IPS-15b (cell line): ENCODE measurements around the gene WDR48.
A peak's percentile ranks its signal among the peaks of the same experiment; 100 is the strongest.

Experiments
- H3K27me3 ChIP-seq: one replicate; pipeline ENCODE4 v1.6.1; 2013; ENCODE audit warnings: low read length; ENCODE audit not compliant: control insufficient read depth, insufficient read depth
- H3K36me3 ChIP-seq: one replicate; pipeline ENCODE4 v1.6.1; 2013; ENCODE audit warnings: low read length; ENCODE audit not compliant: control insufficient read depth, insufficient read depth
- H3K4me1 ChIP-seq: one replicate; pipeline ENCODE4 v1.6.1; 2013; ENCODE audit warnings: mild to moderate bottlenecking, low read length; ENCODE audit not compliant: control insufficient read depth, insufficient read depth
- H3K4me3 ChIP-seq: one replicate; pipeline ENCODE4 v1.5.1; 2013; ENCODE audit warnings: low read depth, low read length
- H3K9ac ChIP-seq: one replicate; pipeline ENCODE4 v1.6.1; 2013; ENCODE audit warnings: low read depth, mild to moderate bottlenecking, low read length
- H3K9me3 ChIP-seq: one replicate; pipeline ENCODE4 v1.6.1; 2013; ENCODE audit warnings: mild to moderate bottlenecking, low read length; ENCODE audit not compliant: control insufficient read depth, insufficient read depth

Gene WDR48

GRCh38 chr3:39051649-39052561 lies at the start of gene WDR48, which contains the start of gene SCN11A:
Gene WDR48, plus strand, starts transcription at chr3:39052016. Its CDS starts 10 bp downstream, at chr3:39052026.
Gene SCN11A, minus strand, starts transcription at chr3:39051944. Its CDS starts 101,582 bp downstream, at chr3:38950362.
- Histone ChIP-seq H3K36me3 (no peaks in the 10 kb centered on the region), H3K9me3 (no peaks in the 10 kb centered on the region), H3K4me3 (peak within 1 kb of the TSS; percentile 98), H3K4me1 (no peaks in the 10 kb centered on the region), H3K9ac (peak within 1 kb of the TSS; percentile 96), H3K27me3 (no peaks in the 10 kb centered on the region)

- Histone ChIP-seq H3K9me3 (no peaks in the 10 kb centered on the region), H3K36me3 (no peaks in the 10 kb centered on the region), H3K27me3 (no peaks in the 10 kb centered on the region), H3K4me1 (no peaks in the 10 kb centered on the region), H3K4me3 (no peak overlapping the region), H3K9ac (no peak overlapping the region)
Observed at GRCh38 chr3:39005295-39005694, 46.5 kb upstream of the WDR48 start.

- H3K4me3 ChIP-seq: no peak overlapping the region
- no peaks in the 10 kb centered on the region for H3K27me3 ChIP-seq
- no peaks in the 10 kb centered on the region for H3K9me3 ChIP-seq
- peaks cover 7% of the 10 kb centered on the region for H3K4me1 ChIP-seq
- no peaks in the 10 kb centered on the region for H3K36me3 ChIP-seq
- H3K9ac ChIP-seq: no peak overlapping the region
Observed at GRCh38 chr3:39011191-39011736, 40.6 kb upstream of the WDR48 start.

GRCh38 chr3:39013289-39013688 lies 38.5 kb upstream of the WDR48 start:
- H3K27me3 ChIP-seq: no peaks in the 10 kb centered on the region
- no peaks in the 10 kb centered on the region for H3K36me3 ChIP-seq
- no peaks in the 10 kb centered on the region for H3K9me3 ChIP-seq

GRCh38 chr3:39013921-39014509 lies 37.8 kb upstream of the WDR48 start:
- Histone ChIP-seq H3K27me3 (no peaks in the 10 kb centered on the region), H3K4me3 (no peak overlapping the region), H3K36me3 (no peaks in the 10 kb centered on the region), H3K4me1 (peaks cover 7% of the 10 kb centered on the region), H3K9ac (no peak overlapping the region), H3K9me3 (no peaks in the 10 kb centered on the region)

More at GRCh38 chr3:39013289-39013688, 38.5 kb upstream of the WDR48 start:
- Histone ChIP-seq H3K9ac (no peak overlapping the region), H3K4me3 (no peak overlapping the region), H3K4me1 (peaks cover 7% of the 10 kb centered on the region)

- no peaks in the 10 kb centered on the region for H3K27me3 ChIP-seq
- H3K9me3 ChIP-seq: no peaks in the 10 kb centered on the region
- H3K4me3 ChIP-seq: no peak overlapping the region
Observed at GRCh38 chr3:39015418-39015817, 36.4 kb upstream of the WDR48 start.

GRCh38 chr3:39019299-39019698 lies 32.5 kb upstream of the WDR48 start:
- H3K4me1 ChIP-seq: no peaks in the 10 kb centered on the region
- no peaks in the 10 kb centered on the region for H3K27me3 ChIP-seq

More at GRCh38 chr3:39015418-39015817, 36.4 kb upstream of the WDR48 start:
- Histone ChIP-seq H3K4me1 (peaks cover 7% of the 10 kb centered on the region), H3K36me3 (no peaks in the 10 kb centered on the region), H3K9ac (no peak overlapping the region)

GRCh38 chr3:39021029-39021428 lies 30.8 kb upstream of the WDR48 start:
- Histone ChIP-seq H3K9me3 (no peaks in the 10 kb centered on the region), H3K36me3 (no peaks in the 10 kb centered on the region), H3K4me1 (no peaks in the 10 kb centered on the region), H3K4me3 (no peak overlapping the region), H3K9ac (no peak overlapping the region), H3K27me3 (no peaks in the 10 kb centered on the region)

More at GRCh38 chr3:39019299-39019698, 32.5 kb upstream of the WDR48 start:
- H3K4me3 ChIP-seq: no peak overlapping the region
- no peak overlapping the region for H3K9ac ChIP-seq
- H3K36me3 ChIP-seq: no peaks in the 10 kb centered on the region
- no peaks in the 10 kb centered on the region for H3K9me3 ChIP-seq

- no peak overlapping the region for H3K4me3 ChIP-seq
- H3K9me3 ChIP-seq: no peaks in the 10 kb centered on the region
- no peaks in the 10 kb centered on the region for H3K4me1 ChIP-seq
- no peak overlapping the region for H3K9ac ChIP-seq
- no peaks in the 10 kb centered on the region for H3K36me3 ChIP-seq
- no peaks in the 10 kb centered on the region for H3K27me3 ChIP-seq
Observed at GRCh38 chr3:39021465-39022285, 30.1 kb upstream of the WDR48 start.

- H3K4me1 ChIP-seq: no peaks in the 10 kb centered on the region
- no peak overlapping the region for H3K4me3 ChIP-seq
- H3K9me3 ChIP-seq: no peaks in the 10 kb centered on the region
- H3K9ac ChIP-seq: no peak overlapping the region
- no peaks in the 10 kb centered on the region for H3K27me3 ChIP-seq
- no peaks in the 10 kb centered on the region for H3K36me3 ChIP-seq
Observed at GRCh38 chr3:39022286-39022630, 29.6 kb upstream of the WDR48 start.

- no peaks in the 10 kb centered on the region for H3K9me3 ChIP-seq
- H3K4me1 ChIP-seq: no peaks in the 10 kb centered on the region
Observed at GRCh38 chr3:39024497-39024896, 27.3 kb upstream of the WDR48 start.

More at GRCh38 chr3:39024497-39024896, 27.3 kb upstream of the WDR48 start:
- Histone ChIP-seq H3K4me3 (no peak overlapping the region), H3K36me3 (no peaks in the 10 kb centered on the region), H3K27me3 (no peaks in the 10 kb centered on the region), H3K9ac (no peak overlapping the region)
